GM12878 (cell line): ENCODE results near the gene VAC14. TPM values are rescaled to one million over a fixed set of nuclear protein-coding genes. Genes with fewer than 3 reads are reported as not detected.

Experiments
- ATAC-seq: fragments of 200-7000 bp; cut with Tn5 transposase; 3 replicates; pipeline ENCODE4 v1.9.1; 2020; ENCODE audit warnings: mild to moderate bottlenecking, moderate library complexity
- BruUV-seq: library from RNA; stranded (reverse); fragments of 400-500 nt; replicated peaks from 2 replicates; lab custom pipeline; 2021; lab: Mats Ljungman, UMichigan
- CTCF ChIA-PET: fragments of 300-600 bp; sonication (Branson Sonifier 250); formaldehyde crosslinking; extraction: SDS; loops from one replicate; lab custom pipeline; 2021; ENCODE audit warnings: inconsistent platforms; lab: Yijun Ruan, JAX
- POLR2A ChIA-PET: fragments of 350-600 bp; formaldehyde crosslinking; extraction: SDS; loops from one replicate; lab custom pipeline; 2021; ENCODE audit warnings: inconsistent platforms; lab: Charles Lee
- RAD21 ChIA-PET: fragments of 300-600 bp; sonication (Branson Sonifier 250); formaldehyde crosslinking; loops from one replicate; lab custom pipeline; 2023; ENCODE audit warnings: antibody characterized with exemption; ENCODE audit not compliant: unreplicated experiment; lab: Charles Lee
- SMC1A ChIA-PET: fragments of 300-600 bp; sonication (Branson Sonifier 250); formaldehyde crosslinking; loops from one replicate; lab custom pipeline; 2023; ENCODE audit not compliant: unreplicated experiment, uncharacterized antibody; lab: Charles Lee
- DNase-seq: peaks from one replicate; pipeline ENCODE4 v3.0.0-alpha.2; 2011; ENCODE audit warnings: low read depth, low spot score
- FAIRE-seq: peaks from 3 replicates; lab custom pipeline; 2011; peaks lifted over from hg19 to GRCh38; lab: Jason Lieb, UNC
- H2AFZ ChIP-seq: 2 replicates; pipeline ENCODE4 v1.6.0; 2011; ENCODE audit warnings: low read depth, low read length, control low read depth; ENCODE audit not compliant: control insufficient read depth
- H3K27ac ChIP-seq: 2 replicates; pipeline ENCODE4 v1.5.1; 2011; ENCODE audit warnings: control low read depth; ENCODE audit not compliant: control insufficient read depth, insufficient read depth
- H3K27me3 ChIP-seq, 2 experiments: replicated peaks in 1 of 2; 2 replicates each; pipeline versions ENCODE4 v1.6.0 to v1.6.1; 2011; ENCODE audit warnings: low read length in 1 of 2; ENCODE audit not compliant: control insufficient read depth in 2 of 2, insufficient read depth in 2 of 2
- H3K36me3 ChIP-seq, 2 experiments: 2 replicates each; pipeline ENCODE4 v1.5.1; 2011; ENCODE audit warnings: low read length in 1 of 2; ENCODE audit not compliant: control insufficient read depth in 2 of 2, insufficient read depth in 2 of 2
- H3K4me1 ChIP-seq: 2 replicates; pipeline ENCODE4 v1.6.1; 2011; ENCODE audit warnings: mild to moderate bottlenecking, low read length, moderate library complexity, mixed read lengths; ENCODE audit not compliant: control insufficient read depth, insufficient read depth
- H3K4me2 ChIP-seq: 2 replicates; pipeline ENCODE4 v1.6.0; 2011; ENCODE audit warnings: control low read depth; ENCODE audit not compliant: control insufficient read depth, insufficient read depth
- H3K4me3 ChIP-seq: fragments of 200-600 bp; sonication (generic); 2 replicates; pipeline ENCODE4 v1.5.1; 2016
- H3K79me2 ChIP-seq: 2 replicates; pipeline ENCODE4 v1.6.0; 2011; ENCODE audit warnings: low read length; ENCODE audit not compliant: control insufficient read depth, insufficient read depth
- H3K9ac ChIP-seq: 2 replicates; pipeline ENCODE4 v1.8.0; 2011; ENCODE audit warnings: low read length, control low read depth, mixed read lengths; ENCODE audit not compliant: control insufficient read depth, insufficient read depth
- H3K9me3 ChIP-seq: replicated peaks from 3 replicates; pipeline ENCODE4 v1.5.1; 2011; ENCODE audit warnings: mild to moderate bottlenecking, low read length; ENCODE audit not compliant: control insufficient read depth, insufficient read depth
- H4K20me1 ChIP-seq: 2 replicates; pipeline ENCODE4 v1.6.0; 2011; ENCODE audit not compliant: control insufficient read depth, insufficient read depth
- DPF2 ChIP-seq: fragments of 450-650 bp; IDR thresholded peaks from 2 replicates; pipeline ENCODE4 v1.6.1; 2017; ENCODE audit warnings: mild to moderate bottlenecking
- IRF4 ChIP-seq: IDR thresholded peaks from 2 replicates; pipeline ENCODE4 v1.6.1; 2011; ENCODE audit warnings: low read depth, low read length
- LARP7 ChIP-seq: fragments of 450-650 bp; IDR thresholded peaks from 2 replicates; pipeline ENCODE4 v1.6.1; 2017; ENCODE audit warnings: mild to moderate bottlenecking
- NFYB ChIP-seq: IDR thresholded peaks from 2 replicates; pipeline ENCODE4 v1.6.1; 2011; ENCODE audit warnings: low read depth, mild to moderate bottlenecking, low read length, improper control_type of control experiment, moderate library complexity; ENCODE audit not compliant: insufficient read depth
- POLR2AphosphoS5 ChIP-seq: IDR thresholded peaks from 2 replicates; pipeline ENCODE4 v1.6.1; 2011; ENCODE audit warnings: mild to moderate bottlenecking, low read length, inconsistent platforms
- SMARCA5 ChIP-seq: fragments of 450-650 bp; IDR thresholded peaks from 2 replicates; pipeline ENCODE4 v1.6.1; 2017; ENCODE audit warnings: mild to moderate bottlenecking
- TAF1 ChIP-seq: IDR thresholded peaks from 2 replicates; pipeline ENCODE4 v1.6.1; 2011; ENCODE audit warnings: mild to moderate bottlenecking, low read depth, low read length, borderline replicate concordance
- ZZZ3 ChIP-seq: IDR thresholded peaks from 2 replicates; pipeline ENCODE4 v1.6.1; 2011; ENCODE audit warnings: low read depth; ENCODE audit not compliant: control insufficient read depth, insufficient read length
- WGBS: methylation state at CpG from one replicate; pipeline ENCODE4 v1.1.6; 2016; ENCODE audit warnings: low lambda C conversion rate; ENCODE audit not compliant: insufficient replicate concordance, insufficient coverage; ENCODE audit errors: missing lambda C conversion rate; 5-methylcytosine and 5-hydroxymethylcytosine counted together
- in situ Hi-C: fragments of 300-500 bp; cut with MboI; formaldehyde crosslinking; loops from 9 replicates; pipeline ENCODE4 v1.14.3; 2018; ENCODE audit warnings: mixed read lengths
- intact Hi-C: fragments of 100-400 bp; cut with micrococcal nuclease; formaldehyde crosslinking; loops from one replicate; pipeline ENCODE4 v1.14.2; 2022; ENCODE audit not compliant: unreplicated experiment
- polyA plus RNA-seq, 11 experiments: library from polyadenylated mRNA; depleted of rRNA in 4 of 11; unstranded in 6 of 11; stranded (reverse) in 5 of 11; fragments of >200 nt; fragmentation: Nextera tagmentation in 4 of 11; fragmentation: Illumina TruSeq in 1 of 11; extraction: Ambion mirVana in 4 of 11; extraction: Trizol in 1 of 11; gene quantifications; 1 replicate in 1 of 11; 2 replicates in 10 of 11; pipeline versions ENCODE4 v1.2.1 to v1.2.3, GENCODE V29; 2011 to 2016; ENCODE audit warnings: inconsistent platforms in 2 of 11, missing spikeins in 2 of 11, low read depth in 1 of 11
- total RNA-seq, 4 experiments: library from RNA; depleted of rRNA in 3 of 4; stranded (reverse); fragments of >200 nt in 3 of 4; fragmentation: Illumina TruSeq in 1 of 4; extraction: Trizol in 1 of 4; gene quantifications; 2 replicates each; pipeline versions ENCODE4 v1.2.1 to v1.2.3, GENCODE V29; 2013 to 2021
- TF ChIP-seq, protein P1 (sequence below): fragments of 150-350 bp; IDR thresholded peaks from 2 replicates; pipeline ENCODE4 v1.6.1; 2014; ENCODE audit warnings: mild to moderate bottlenecking, low read depth, low read length
- TF ChIP-seq, protein P2 (sequence below): fragments of 450-650 bp; IDR thresholded peaks from 2 replicates; pipeline ENCODE4 v1.6.1; 2016; ENCODE audit warnings: mild to moderate bottlenecking, moderate library complexity, borderline replicate concordance
- TF ChIP-seq, protein P3 (sequence below): IDR thresholded peaks from 2 replicates; pipeline ENCODE4 v1.6.1; 2012; ENCODE audit warnings: low read length, inconsistent platforms

VAC14 gene
- total and polyA plus RNA-seq, 10 of the 15 experiments (the other 5 are each of a cell fraction or from before 2014, with no cell fraction given) = 1.3 to 45.5 (median 25.5) TPM

DNA sequence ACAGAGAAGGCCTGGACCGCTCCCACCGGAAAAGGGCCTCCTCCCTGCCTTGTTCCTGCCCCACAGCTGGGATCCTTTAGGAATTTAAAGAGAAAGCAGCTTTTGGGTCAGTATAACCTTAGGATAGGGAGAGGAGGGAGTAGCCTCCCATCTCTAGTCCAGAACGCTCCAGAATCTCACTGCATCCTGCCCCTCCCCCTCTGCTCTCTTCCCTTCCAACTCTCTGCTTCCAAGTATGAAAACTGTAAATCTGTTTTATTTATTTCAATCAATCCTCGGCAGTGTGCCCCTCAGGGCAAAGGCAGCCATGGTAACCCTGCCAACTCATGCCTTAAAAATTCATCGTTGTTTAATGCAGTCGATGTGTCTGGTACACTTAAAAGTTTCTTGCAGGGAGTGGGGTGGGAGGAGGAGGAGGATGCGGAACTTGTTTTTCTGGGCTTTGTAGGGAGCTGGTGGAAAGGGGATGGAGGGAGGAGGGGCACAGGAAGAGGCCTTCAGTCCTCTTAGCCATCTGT is 94.0 kb downstream of the VAC14 start:
- no peak overlapping the region for H2AFZ ChIP-seq
- no peaks in the 10 kb centered on the region for H3K79me2 ChIP-seq
- H3K27ac ChIP-seq = no peak overlapping the region
- H4K20me1 ChIP-seq = no peaks in the 10 kb centered on the region
- in situ Hi-C loops = no loop called here
- no peaks in the 10 kb centered on the region for H3K4me1 ChIP-seq
- TF ChIP-seq LARP7 (no peak), POLR2AphosphoS5 (no peak), TAF1 (no peak), SMARCA5 (no peak)
- TF ChIP-seq, protein P1, sequence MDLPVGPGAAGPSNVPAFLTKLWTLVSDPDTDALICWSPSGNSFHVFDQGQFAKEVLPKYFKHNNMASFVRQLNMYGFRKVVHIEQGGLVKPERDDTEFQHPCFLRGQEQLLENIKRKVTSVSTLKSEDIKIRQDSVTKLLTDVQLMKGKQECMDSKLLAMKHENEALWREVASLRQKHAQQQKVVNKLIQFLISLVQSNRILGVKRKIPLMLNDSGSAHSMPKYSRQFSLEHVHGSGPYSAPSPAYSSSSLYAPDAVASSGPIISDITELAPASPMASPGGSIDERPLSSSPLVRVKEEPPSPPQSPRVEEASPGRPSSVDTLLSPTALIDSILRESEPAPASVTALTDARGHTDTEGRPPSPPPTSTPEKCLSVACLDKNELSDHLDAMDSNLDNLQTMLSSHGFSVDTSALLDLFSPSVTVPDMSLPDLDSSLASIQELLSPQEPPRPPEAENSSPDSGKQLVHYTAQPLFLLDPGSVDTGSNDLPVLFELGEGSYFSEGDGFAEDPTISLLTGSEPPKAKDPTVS = no peak
- FAIRE-seq (no peak), DNase-seq (no peak), ATAC-seq (no peak)
- SMC1A ChIA-PET = no interaction called here
- 80% methylated on average over 7 of the region's 7 CpGs for WGBS
- POLR2A ChIA-PET = no interaction called here
- H3K36me3 ChIP-seq = peaks cover 2 to 5% of the 10 kb centered on the region in 2 experiments; a peak in 2 of 4 replicates
- CTCF ChIA-PET = interaction anchor here (1.2 kb wide), 1 partner anchor 64 kb away, joined by 3 read pairs; no protein-coding TSS in a partner anchor
- H3K9me3 ChIP-seq = no peaks in the 10 kb centered on the region
- H3K27me3 ChIP-seq = no peaks in the 10 kb centered on the region
- no peak overlapping the region for H3K4me3 ChIP-seq
- no peak overlapping the region for H3K9ac ChIP-seq
- intact Hi-C loops = no loop called here
- no peak overlapping the region for H3K4me2 ChIP-seq
- RAD21 ChIA-PET = no interaction called here
- no TSS peak for BruUV-seq

DNA sequence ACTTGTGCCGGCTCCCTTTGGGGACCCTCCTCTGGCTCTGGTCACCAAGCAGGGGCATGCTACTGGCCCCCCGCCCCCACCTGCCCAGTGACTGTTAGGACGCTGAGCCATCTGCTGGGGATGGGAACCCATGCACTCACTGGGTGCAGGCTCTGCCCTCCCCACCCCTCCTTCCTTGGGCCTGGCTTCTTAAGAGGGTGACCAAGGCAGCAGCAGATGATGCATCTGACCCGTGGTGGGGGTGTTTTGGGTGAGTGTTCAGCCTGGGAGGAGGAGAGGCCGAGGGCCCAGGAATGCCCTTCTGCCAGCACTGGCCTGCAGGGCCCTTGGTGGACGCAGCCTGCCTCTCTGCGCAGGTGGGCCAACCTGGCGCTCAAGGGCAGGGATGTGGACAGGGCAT is 95.9 kb downstream of the VAC14 start:
- ChIA-PET SMC1A (no interaction called here), RAD21 (no interaction called here), CTCF (no interaction called here), POLR2A (no interaction called here)
- Histone ChIP-seq H3K36me3 (peaks cover 0 to 5% of the 10 kb centered on the region in 2 experiments; a peak in 2 of 4 replicates), H3K27ac (no peak overlapping the region), H3K9ac (no peak overlapping the region), H3K4me1 (no peaks in the 10 kb centered on the region), H3K4me2 (no peak overlapping the region), H3K9me3 (no peaks in the 10 kb centered on the region), H3K27me3 (no peaks in the 10 kb centered on the region), H3K79me2 (no peaks in the 10 kb centered on the region), H4K20me1 (no peaks in the 10 kb centered on the region), H2AFZ (no peak overlapping the region), H3K4me3 (no peak overlapping the region)
- ATAC-seq (no peak), FAIRE-seq (no peak), DNase-seq (no peak)
- BruUV-seq = no TSS peak
- in situ Hi-C loops (no loop called here), intact Hi-C loops (no loop called here)
- 78% methylated on average over 8 of the region's 8 CpGs for WGBS
- no peak for TF ChIP-seq DPF2
- no peak for TF ChIP-seq ZZZ3
- TF ChIP-seq, protein P2, sequence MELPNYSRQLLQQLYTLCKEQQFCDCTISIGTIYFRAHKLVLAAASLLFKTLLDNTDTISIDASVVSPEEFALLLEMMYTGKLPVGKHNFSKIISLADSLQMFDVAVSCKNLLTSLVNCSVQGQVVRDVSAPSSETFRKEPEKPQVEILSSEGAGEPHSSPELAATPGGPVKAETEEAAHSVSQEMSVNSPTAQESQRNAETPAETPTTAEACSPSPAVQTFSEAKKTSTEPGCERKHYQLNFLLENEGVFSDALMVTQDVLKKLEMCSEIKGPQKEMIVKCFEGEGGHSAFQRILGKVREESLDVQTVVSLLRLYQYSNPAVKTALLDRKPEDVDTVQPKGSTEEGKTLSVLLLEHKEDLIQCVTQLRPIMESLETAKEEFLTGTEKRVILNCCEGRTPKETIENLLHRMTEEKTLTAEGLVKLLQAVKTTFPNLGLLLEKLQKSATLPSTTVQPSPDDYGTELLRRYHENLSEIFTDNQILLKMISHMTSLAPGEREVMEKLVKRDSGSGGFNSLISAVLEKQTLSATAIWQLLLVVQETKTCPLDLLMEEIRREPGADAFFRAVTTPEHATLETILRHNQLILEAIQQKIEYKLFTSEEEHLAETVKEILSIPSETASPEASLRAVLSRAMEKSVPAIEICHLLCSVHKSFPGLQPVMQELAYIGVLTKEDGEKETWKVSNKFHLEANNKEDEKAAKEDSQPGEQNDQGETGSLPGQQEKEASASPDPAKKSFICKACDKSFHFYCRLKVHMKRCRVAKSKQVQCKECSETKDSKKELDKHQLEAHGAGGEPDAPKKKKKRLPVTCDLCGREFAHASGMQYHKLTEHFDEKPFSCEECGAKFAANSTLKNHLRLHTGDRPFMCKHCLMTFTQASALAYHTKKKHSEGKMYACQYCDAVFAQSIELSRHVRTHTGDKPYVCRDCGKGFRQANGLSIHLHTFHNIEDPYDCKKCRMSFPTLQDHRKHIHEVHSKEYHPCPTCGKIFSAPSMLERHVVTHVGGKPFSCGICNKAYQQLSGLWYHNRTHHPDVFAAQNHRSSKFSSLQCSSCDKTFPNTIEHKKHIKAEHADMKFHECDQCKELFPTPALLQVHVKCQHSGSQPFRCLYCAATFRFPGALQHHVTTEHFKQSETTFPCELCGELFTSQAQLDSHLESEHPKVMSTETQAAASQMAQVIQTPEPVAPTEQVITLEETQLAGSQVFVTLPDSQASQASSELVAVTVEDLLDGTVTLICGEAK = no peak
- TF ChIP-seq, protein P3, sequence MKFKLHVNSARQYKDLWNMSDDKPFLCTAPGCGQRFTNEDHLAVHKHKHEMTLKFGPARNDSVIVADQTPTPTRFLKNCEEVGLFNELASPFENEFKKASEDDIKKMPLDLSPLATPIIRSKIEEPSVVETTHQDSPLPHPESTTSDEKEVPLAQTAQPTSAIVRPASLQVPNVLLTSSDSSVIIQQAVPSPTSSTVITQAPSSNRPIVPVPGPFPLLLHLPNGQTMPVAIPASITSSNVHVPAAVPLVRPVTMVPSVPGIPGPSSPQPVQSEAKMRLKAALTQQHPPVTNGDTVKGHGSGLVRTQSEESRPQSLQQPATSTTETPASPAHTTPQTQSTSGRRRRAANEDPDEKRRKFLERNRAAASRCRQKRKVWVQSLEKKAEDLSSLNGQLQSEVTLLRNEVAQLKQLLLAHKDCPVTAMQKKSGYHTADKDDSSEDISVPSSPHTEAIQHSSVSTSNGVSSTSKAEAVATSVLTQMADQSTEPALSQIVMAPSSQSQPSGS = no peak
- no peak for TF ChIP-seq IRF4
- no peak for TF ChIP-seq NFYB
